Esophagus muscularis mucosa (tissue), 4 donors: ENCODE results near the gene ERCC5. TPM values are rescaled to one million over a fixed set of nuclear protein-coding genes. Genes with fewer than 3 reads are reported as not detected.

Experiments
- DNase-seq: peaks from one replicate; pipeline ENCODE4 v3.0.0-alpha.2; 2017; ENCODE audit errors: extremely low spot score
- H3K27ac ChIP-seq, 4 donors: fragments of 200-600 bp; sonication (generic); replicated peaks in 1 of 4; 1 replicate in 3 of 4; 2 replicates in 1 of 4; pipeline ENCODE4 v1.5.1; 2016 to 2019; ENCODE audit warnings: mild to moderate bottlenecking in 1 of 4
- H3K27me3 ChIP-seq, 4 donors: fragments of 200-600 bp; sonication (generic); one replicate each; pipeline versions ENCODE4 v1.5.1 to v1.6.0; 2016 to 2019
- H3K36me3 ChIP-seq, 4 donors: fragments of 200-600 bp; sonication (generic); one replicate each; pipeline ENCODE4 v1.5.1; 2016 to 2019
- H3K4me1 ChIP-seq, 4 donors: fragments of 200-600 bp; sonication (generic); one replicate each; pipeline ENCODE4 v1.5.1; 2016 to 2019
- H3K4me3 ChIP-seq, 4 donors: fragments of 200-600 bp; sonication (generic); 1 replicate in 2 of 4; 2 replicates in 2 of 4; pipeline ENCODE4 v1.5.1; 2016 to 2019; ENCODE audit warnings: mild to moderate bottlenecking in 4 of 4, moderate library complexity in 1 of 4
- H3K9me3 ChIP-seq, 4 donors: fragments of 200-600 bp; sonication (generic); 1 replicate in 3 of 4; 2 replicates in 1 of 4; pipeline ENCODE4 v1.5.1; 2016 to 2019
- CTCF ChIP-seq, 3 experiments: fragments of 200-600 bp in 2 of 3; fragments of 450-650 bp in 1 of 3; sonication (generic) in 2 of 3; IDR thresholded peaks; one replicate each; pipeline ENCODE4 v1.5.1; 2017 to 2019; ENCODE audit warnings: antibody characterized with exemption in 3 of 3, mild to moderate bottlenecking in 2 of 3, moderate library complexity in 1 of 3
- EP300 ChIP-seq: sonication (generic); formaldehyde crosslinking; IDR thresholded peaks from one replicate; pipeline ENCODE4 v1.6.1; 2017; ENCODE audit warnings: antibody characterized with exemption
- POLR2A ChIP-seq: fragments of 450-650 bp; IDR thresholded peaks from one replicate; pipeline ENCODE4 v1.6.1; 2017; ENCODE audit warnings: antibody characterized with exemption, moderate library complexity, mild to moderate bottlenecking, low read depth
- POLR2AphosphoS5 ChIP-seq, 2 donors: sonication (generic); formaldehyde crosslinking; IDR thresholded peaks; one replicate each; pipeline ENCODE4 v1.6.1; 2017; ENCODE audit warnings: antibody characterized with exemption in 2 of 2
- WGBS: methylation state at CpG from one replicate; pipeline ENCODE4 v1.1.5; 2018; 5-methylcytosine and 5-hydroxymethylcytosine counted together
- intact Hi-C: fragments of 100-400 bp; cut with DNase I; formaldehyde crosslinking; loops from one replicate; pipeline ENCODE4 v1.15.1; 2023
- total RNA-seq, 4 donors: library from RNA; depleted of rRNA; stranded (reverse); fragments of >200 nt; gene quantifications; one replicate each; pipeline versions ENCODE4 v1.1.0 to v1.2.1, GENCODE V29; 2016

ERCC5 gene
- total RNA-seq, 4 donors from 2014 or later: 36.1 to 61.0 (median 44.0) TPM

DNA sequence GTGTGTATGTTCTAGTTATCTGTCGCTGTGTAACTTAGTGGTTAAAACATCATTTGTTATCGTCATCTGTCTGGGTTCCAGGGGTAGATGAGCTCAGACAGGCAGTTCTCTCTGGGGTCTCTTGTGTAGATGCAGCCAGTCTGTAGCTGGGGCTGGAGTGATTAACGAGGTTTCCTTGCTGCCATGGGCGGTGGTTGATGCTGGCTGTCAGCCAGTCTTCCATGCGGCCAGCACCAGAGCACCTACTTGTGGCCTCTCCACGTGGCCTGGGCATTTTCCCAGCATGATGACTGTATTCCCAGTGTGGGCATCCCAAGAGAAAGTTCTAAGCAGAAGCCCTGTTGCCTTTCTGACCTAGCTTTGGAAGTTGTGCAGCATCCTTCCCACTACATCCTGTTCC lies 10.7 kb downstream of the ERCC5 start:
- intact Hi-C loops: no loop called here
- Histone ChIP-seq H3K4me3 (no peak overlapping the region), H3K27me3 (no peaks in the 10 kb centered on the region), H3K4me1 (peaks cover 0 to 5% (median 2%) of the 10 kb centered on the region in 4 donors), H3K9me3 (no peaks in the 10 kb centered on the region), H3K27ac (no peak overlapping the region), H3K36me3 (peaks cover 50 to 88% (median 79%) of the 10 kb centered on the region in 4 donors)
- TF ChIP-seq POLR2A (no peak), CTCF (IDR thresholded peaks at IDR 0.05) (no peak), EP300 (no peak), POLR2AphosphoS5 (IDR thresholded peaks at IDR 0.05) (no peak)
- no peak for DNase-seq
- WGBS: 74% methylated on average over 4 of the region's 6 CpGs

DNA sequence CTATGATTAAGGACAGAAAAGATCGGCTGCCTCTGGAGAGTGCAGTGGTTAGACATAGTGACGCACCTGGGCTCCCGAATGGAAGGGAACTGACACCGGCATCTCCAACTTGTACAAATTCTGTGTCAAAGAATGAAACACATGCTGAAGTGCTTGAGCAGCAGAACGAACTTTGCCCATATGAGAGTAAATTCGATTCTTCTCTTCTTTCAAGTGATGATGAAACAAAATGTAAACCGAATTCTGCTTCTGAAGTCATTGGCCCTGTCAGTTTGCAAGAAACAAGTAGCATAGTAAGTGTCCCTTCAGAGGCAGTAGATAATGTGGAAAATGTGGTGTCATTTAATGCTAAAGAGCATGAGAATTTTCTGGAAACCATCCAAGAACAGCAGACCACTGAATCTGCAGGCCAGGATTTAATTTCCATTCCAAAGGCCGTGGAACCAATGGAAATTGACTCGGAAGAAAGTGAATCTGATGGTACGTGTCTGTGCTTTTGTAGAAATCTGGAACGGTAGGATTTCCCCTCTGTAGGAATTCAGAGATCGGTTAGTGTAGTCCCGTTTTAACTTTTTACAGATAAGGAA lies 16.9 kb downstream of the ERCC5 start:
- peaks cover 66 to 99% (median 93%) of the 10 kb centered on the region in 4 donors for H3K36me3 ChIP-seq
- TF ChIP-seq POLR2A (no peak), EP300 (no peak), CTCF (IDR thresholded peaks at IDR 0.05) (no peak)

GRCh38 chr13:102863590-102863989 lies 17.8 kb downstream of the ERCC5 start:
- Histone ChIP-seq H3K4me3 (no peak overlapping the region), H3K27me3 (no peaks in the 10 kb centered on the region), H3K27ac (no peak overlapping the region), H3K36me3 (peaks cover 57 to 99% (median 93%) of the 10 kb centered on the region in 4 donors), H3K9me3 (no peaks in the 10 kb centered on the region), H3K4me1 (no peaks in the 10 kb centered on the region)
- TF ChIP-seq POLR2A (no peak), POLR2AphosphoS5 (IDR thresholded peaks at IDR 0.05) (no peak), CTCF (IDR thresholded peaks at IDR 0.05) (no peak), EP300 (no peak)
- intact Hi-C loops: no loop called here
- DNase-seq: no peak
- WGBS: 92% methylated on average over 4 of the region's 4 CpGs

More for the DNA sequence above, 16.9 kb downstream of the ERCC5 start:
- no peak for DNase-seq
- Histone ChIP-seq H3K9me3 (no peaks in the 10 kb centered on the region), H3K27me3 (no peaks in the 10 kb centered on the region), H3K27ac (no peak overlapping the region), H3K4me1 (no peaks in the 10 kb centered on the region), H3K4me3 (no peak overlapping the region)
- WGBS: 93% methylated on average over 13 of the region's 13 CpGs
- intact Hi-C loops: no loop called here

DNA sequence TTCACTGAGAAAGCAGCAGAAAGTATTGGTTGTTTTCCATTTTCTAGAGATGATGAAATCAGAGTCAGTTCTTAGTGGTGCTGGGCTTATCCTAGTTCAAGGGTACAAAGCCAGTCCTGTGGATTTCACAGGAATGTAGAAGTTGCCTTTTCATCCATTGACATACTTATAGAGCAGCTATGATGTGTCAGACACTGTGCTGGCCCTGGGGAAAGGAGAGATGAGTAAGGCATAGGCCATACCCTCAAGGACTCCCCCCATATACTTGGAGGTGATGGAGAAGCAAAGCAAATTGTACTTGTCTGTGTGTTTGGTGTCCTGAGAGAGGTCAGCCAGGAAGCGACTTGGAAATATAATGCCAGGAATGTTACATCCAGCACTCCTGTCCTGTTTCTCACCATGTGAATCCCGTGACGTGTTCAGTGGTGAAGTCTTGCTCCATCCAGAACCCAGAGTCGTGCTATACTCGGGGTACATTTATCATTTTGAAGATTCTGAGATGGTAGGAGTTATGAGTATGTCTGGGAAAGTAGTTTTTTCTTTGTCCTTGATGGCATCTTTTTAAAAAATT lies 22.6 kb downstream of the ERCC5 start:
- TF ChIP-seq POLR2AphosphoS5 (IDR thresholded peaks at IDR 0.05): no peak
- no peak for TF ChIP-seq CTCF (IDR thresholded peaks at IDR 0.05)
- no peak for TF ChIP-seq POLR2A
- no peak for TF ChIP-seq EP300
- Histone ChIP-seq H3K9me3 (no peaks in the 10 kb centered on the region), H3K27ac (no peak overlapping the region), H3K4me3 (no peak overlapping the region), H3K4me1 (peaks cover 10 to 14% (median 11%) of the 10 kb centered on the region in 4 donors), H3K27me3 (no peaks in the 10 kb centered on the region), H3K36me3 (peaks cover 31 to 83% (median 62%) of the 10 kb centered on the region in 4 donors)
- WGBS: 81% methylated on average over 5 of the region's 5 CpGs
- no peak for DNase-seq
- intact Hi-C loops: no loop called here
